Measurements from ENCODE around the gene LRRC36. TPM values are rescaled to one million over a fixed set of nuclear protein-coding genes. Genes with fewer than 3 reads are reported as not detected.

Gene LRRC36
- polyA plus RNA-seq, 1 experiment, result not detected

GRCh38 chr16:67395458-67396158 is 69.0 kb downstream of the LRRC36 start:
- ChIA-PET CTCF (interaction anchor here (1.0 to 1.8 kb wide), 4 partner anchors 13 to 187 kb away, joined by 3 to 5 read pairs (median 4); partner anchors contain the start of gene ZDHHC1), POLR2A (no interaction called here)
- TF ChIP-seq CTCF (IDR thresholded peaks at IDR 0.05; ENCODE audit: insufficient read depth, low read depth, low read length), result no peak
- Histone ChIP-seq H3K4me3 (ENCODE audit: low read depth, low read length) (no peak overlapping the region), H3K27me3 (ENCODE audit: control insufficient read depth, insufficient read depth, low read length) (peaks cover 6% of the 10 kb centered on the region), H3K36me3 (ENCODE audit: control insufficient read depth, insufficient read depth, low read length) (no peaks in the 10 kb centered on the region)
- DNase-seq (ENCODE audit: low read depth), result no peak

DNA sequence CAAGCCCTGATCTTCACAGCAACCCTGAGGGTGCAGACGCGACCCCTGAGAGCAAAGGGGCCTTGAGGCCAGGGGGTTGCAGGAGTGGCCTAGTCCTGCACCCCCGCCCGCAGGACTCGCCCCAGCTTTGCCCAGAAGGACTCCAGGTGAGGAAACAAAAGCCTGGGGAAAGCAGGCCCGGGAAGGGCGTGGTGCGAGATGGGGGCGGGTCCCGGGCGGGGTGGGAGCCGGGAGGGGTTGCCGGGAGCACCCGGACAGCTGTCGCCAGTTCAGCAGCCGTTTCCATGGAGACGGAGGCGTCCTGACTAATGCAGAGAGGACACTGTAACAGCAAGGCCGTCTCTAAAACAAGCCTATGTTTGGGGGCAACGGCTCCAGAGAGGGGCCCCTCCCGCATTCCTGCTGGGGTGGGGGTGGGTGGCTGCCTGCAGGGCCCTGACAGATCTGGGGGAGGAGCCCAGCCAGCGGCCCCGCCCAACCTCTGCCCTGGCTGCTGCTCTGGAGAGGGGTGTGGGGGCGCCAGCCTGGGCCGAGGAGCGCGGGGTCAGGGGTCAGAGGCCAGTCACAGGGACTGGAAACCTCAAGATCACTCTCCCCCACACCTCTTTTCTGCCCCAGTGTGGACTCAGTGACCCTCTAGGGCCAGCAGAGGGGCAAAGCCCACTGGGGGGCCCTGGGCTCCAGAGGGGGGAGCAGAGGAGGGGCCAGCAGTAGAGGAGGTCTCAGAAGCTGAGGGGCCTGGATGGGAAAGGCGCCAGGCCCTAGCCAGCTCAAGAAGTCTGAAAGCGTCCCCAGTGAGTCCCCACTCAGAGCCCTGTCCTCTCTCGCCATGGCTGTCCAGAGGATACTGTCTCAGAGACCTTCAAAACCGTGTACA is 69.8 kb downstream of the LRRC36 start:
- Histone ChIP-seq H3K4me3 (ENCODE audit: low read depth, low read length) (no peak overlapping the region; the same call in 1 of the 2 replicates), H3K27me3 (ENCODE audit: control insufficient read depth, insufficient read depth, low read length) (peaks cover 6% of the 10 kb centered on the region), H3K36me3 (ENCODE audit: control insufficient read depth, insufficient read depth, low read length) (no peaks in the 10 kb centered on the region)
- CTCF ChIA-PET, result interaction anchor here (1.0 to 1.8 kb wide), 5 partner anchors 12 to 188 kb away, joined by 3 to 5 read pairs (median 4); partner anchors contain the start of gene ZDHHC1
- POLR2A ChIA-PET, result no interaction called here
- peak; percentile 53 for DNase-seq (ENCODE audit: low read depth)
- no peak for TF ChIP-seq CTCF (IDR thresholded peaks at IDR 0.05; ENCODE audit: insufficient read depth, low read depth, low read length)

DNA sequence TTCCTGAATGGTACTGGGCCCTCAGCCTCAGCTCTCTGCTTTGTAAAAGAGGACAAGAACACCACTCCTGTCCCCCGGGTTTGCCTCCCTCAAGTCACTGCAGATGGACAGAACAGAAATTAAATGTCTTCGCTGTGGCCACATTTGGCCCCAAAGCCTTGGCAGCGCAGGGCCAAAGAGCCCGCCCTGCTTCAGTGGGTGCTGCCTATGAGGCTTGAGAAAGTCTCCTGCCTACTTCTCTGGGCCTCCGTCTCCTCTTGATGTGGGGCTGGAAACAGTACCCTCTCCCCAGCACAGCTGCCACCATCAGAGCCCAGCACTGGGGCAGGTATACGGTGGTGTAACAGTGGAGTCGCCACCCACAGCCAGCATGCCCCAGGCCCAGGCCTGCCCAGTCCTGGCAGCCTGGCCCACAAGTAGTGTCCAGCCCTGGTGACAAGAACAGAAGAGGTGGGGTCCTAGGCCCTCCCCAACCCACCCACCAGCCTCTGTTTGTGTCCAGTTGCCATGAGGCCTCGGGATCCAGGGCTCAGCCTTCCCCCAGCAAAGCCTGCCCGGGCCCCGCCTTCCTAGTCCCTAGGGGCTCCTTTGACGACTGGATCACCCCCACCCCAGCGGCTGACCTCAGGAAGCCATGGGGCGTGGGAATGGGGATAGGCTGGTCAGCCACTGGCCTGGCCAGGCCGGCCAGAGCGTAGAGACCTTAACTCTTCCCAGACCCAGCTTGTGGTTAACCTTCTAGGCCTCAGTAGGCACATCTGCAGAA is 70.6 kb downstream of the LRRC36 start:
- DNase-seq (ENCODE audit: low read depth), result no peak
- no peak for TF ChIP-seq CTCF (IDR thresholded peaks at IDR 0.05; ENCODE audit: insufficient read depth, low read depth, low read length)
- ChIA-PET POLR2A (no interaction called here), CTCF (interaction anchor here (1.5 to 1.7 kb wide), 2 partner anchors 16 to 19 kb away, joined by 3 to 4 read pairs; partner anchors contain the start of gene ZDHHC1)
- Histone ChIP-seq H3K36me3 (ENCODE audit: control insufficient read depth, insufficient read depth, low read length) (no peaks in the 10 kb centered on the region), H3K27me3 (ENCODE audit: control insufficient read depth, insufficient read depth, low read length) (peaks cover 6% of the 10 kb centered on the region), H3K4me3 (ENCODE audit: low read depth, low read length) (no peak overlapping the region)

DNA sequence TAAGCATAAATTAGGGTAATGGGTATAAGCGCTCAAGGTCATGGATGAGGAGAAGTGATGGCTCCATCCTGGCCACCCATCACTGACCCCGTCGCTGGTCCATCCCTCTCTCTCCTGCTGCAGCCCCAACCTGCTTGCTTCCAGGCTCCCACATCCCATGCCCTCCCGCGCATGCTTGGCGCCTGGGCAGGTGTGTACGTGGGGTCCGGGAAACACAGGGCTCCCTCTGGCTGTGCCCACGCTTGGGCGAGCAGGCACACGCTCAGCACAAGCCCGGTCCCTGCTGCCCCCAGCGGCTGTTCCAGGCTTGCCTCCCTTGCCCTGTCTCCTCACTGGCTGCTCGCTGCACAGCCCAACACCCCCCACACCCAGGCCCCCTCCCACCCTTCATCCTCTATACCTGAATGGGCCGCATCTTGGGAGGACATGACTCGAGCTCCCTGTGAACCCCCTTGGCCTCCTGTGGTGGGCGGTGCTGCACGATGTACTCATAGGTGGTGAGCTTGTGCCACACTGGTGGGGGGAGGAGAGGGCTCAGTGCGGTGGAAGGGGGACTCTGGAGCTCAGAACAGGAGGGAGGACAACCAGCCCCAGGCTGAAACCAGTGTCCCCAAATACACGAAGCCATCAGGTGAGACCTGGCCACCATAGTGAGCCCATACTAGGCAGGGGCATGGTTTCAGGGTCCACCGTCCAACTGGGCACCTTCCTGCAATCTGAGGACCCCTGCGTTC is 71.4 kb downstream of the LRRC36 start:
- H3K36me3 ChIP-seq (ENCODE audit: control insufficient read depth, insufficient read depth, low read length), result no peaks in the 10 kb centered on the region
- H3K4me3 ChIP-seq (ENCODE audit: low read depth, low read length), result no peak overlapping the region
- no peak for DNase-seq (ENCODE audit: low read depth)
- H3K27me3 ChIP-seq (ENCODE audit: control insufficient read depth, insufficient read depth, low read length), result peaks cover 6% of the 10 kb centered on the region
- POLR2A ChIA-PET, result no interaction called here
- no peak for TF ChIP-seq CTCF (IDR thresholded peaks at IDR 0.05; ENCODE audit: insufficient read depth, low read depth, low read length)
- CTCF ChIA-PET, result interaction anchor here (1.7 kb wide), 1 partner anchor 16 kb away, joined by 3 read pairs; no protein-coding TSS in a partner anchor
